MM.1S (cell line): Measurements from ENCODE around the gene S100A16.

Experiments used
- DNase-seq: peaks from one replicate; pipeline ENCODE4 v3.0.0-alpha.2; 2015
- H2AFZ ChIP-seq: fragments of 300-600 bp; sonication (generic); 2 replicates; pipeline ENCODE4 v1.6.0; 2016; ENCODE audit warnings: antibody characterized with exemption, low read length
- H3F3A ChIP-seq: fragments of 300-600 bp; sonication (generic); 2 replicates; pipeline ENCODE4 v1.6.1; 2016; ENCODE audit warnings: mild to moderate bottlenecking, antibody characterized with exemption, low read length, moderate library complexity, mixed read lengths; ENCODE audit not compliant: insufficient read depth
- H3K27ac ChIP-seq: fragments of 300-600 bp; sonication (generic); 2 replicates; pipeline ENCODE4 v1.5.1; 2016; ENCODE audit warnings: mild to moderate bottlenecking, low read length
- H3K27me3 ChIP-seq: fragments of 300-600 bp; sonication (generic); replicated peaks from 2 replicates; pipeline ENCODE4 v1.6.0; 2016; ENCODE audit warnings: low read length; ENCODE audit not compliant: insufficient read depth
- H3K36me3 ChIP-seq: fragments of 300-600 bp; sonication (generic); replicated peaks from 2 replicates; pipeline ENCODE4 v1.6.1; 2016; ENCODE audit warnings: mild to moderate bottlenecking, low read length, mixed read lengths; ENCODE audit not compliant: insufficient read depth
- H3K4me1 ChIP-seq: fragments of 300-600 bp; sonication (generic); 2 replicates; pipeline ENCODE4 v1.6.1; 2016; ENCODE audit warnings: low read length, mixed read lengths
- H3K4me2 ChIP-seq: fragments of 300-600 bp; sonication (generic); 2 replicates; pipeline ENCODE4 v1.6.0; 2016; ENCODE audit warnings: low read depth, low read length
- H3K4me3 ChIP-seq: fragments of 300-600 bp; sonication (generic); 2 replicates; pipeline ENCODE4 v1.5.1; 2016; ENCODE audit warnings: low read length, mixed read lengths
- H3K79me2 ChIP-seq: fragments of 300-600 bp; sonication (generic); 2 replicates; pipeline ENCODE4 v1.6.1; 2016; ENCODE audit warnings: mixed run types, low read length, mixed read lengths
- H3K9ac ChIP-seq: fragments of 300-600 bp; sonication (generic); 2 replicates; pipeline ENCODE4 v1.6.1; 2016; ENCODE audit warnings: low read length, mixed read lengths
- H3K9me2 ChIP-seq: fragments of 300-600 bp; sonication (generic); replicated peaks from 2 replicates; pipeline ENCODE4 v1.6.1; 2016; ENCODE audit warnings: mild to moderate bottlenecking, low read length, mixed read lengths; ENCODE audit not compliant: insufficient read depth
- H3K9me3 ChIP-seq: fragments of 300-600 bp; sonication (generic); replicated peaks from 2 replicates; pipeline ENCODE4 v1.6.1; 2016; ENCODE audit warnings: mild to moderate bottlenecking, low read length, mixed read lengths; ENCODE audit not compliant: insufficient read depth
- H4K20me1 ChIP-seq: fragments of 300-600 bp; sonication (generic); 2 replicates; pipeline ENCODE4 v1.6.1; 2016; ENCODE audit warnings: mild to moderate bottlenecking, low read length, moderate library complexity, mixed read lengths; ENCODE audit not compliant: insufficient read depth
- EZH2 ChIP-seq: fragments of 300-600 bp; sonication (generic); optimal IDR thresholded peaks from 2 replicates; pipeline ENCODE3; 2017; ENCODE audit warnings: low read depth, mild to moderate bottlenecking, antibody characterized with exemption, low read length, mixed read lengths
- EZH2phosphoT487 ChIP-seq: fragments of 300-600 bp; sonication (generic); IDR thresholded peaks from 2 replicates; pipeline ENCODE4 v1.6.1; 2018; ENCODE audit warnings: antibody characterized with exemption, low read length
- TF ChIP-seq, protein P1 (sequence below): fragments of 300-600 bp; sonication (generic); IDR thresholded peaks from 2 replicates; pipeline ENCODE4 v1.5.1; 2016; ENCODE audit warnings: antibody characterized with exemption, low read length, mixed read lengths

Gene S100A16

DNA sequence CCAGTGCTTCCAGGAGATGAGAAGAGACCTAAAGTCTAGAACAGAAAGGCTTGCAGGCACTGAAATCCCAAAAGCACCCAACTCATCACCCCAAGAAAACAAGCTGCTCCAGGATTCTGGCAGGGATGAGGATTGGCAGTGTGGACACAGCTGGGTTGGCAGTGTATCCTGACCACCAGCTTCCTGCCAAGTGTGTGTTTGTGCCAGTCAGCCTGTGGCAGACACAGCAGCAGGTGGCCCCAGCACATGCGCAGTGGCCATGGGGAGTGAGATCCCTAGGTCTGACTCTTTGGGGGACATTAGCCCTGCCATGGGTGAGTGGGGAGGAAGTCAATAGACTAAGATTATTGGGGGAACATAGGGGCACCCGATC lies 36.9 kb upstream of the S100A16 start:
- no peaks in the 10 kb centered on the region for H3K27me3 ChIP-seq
- no peak overlapping the region for H3K4me3 ChIP-seq
- no peaks in the 10 kb centered on the region for H3F3A ChIP-seq
- DNase-seq: no peak
- H2AFZ ChIP-seq: no peak overlapping the region
- no peaks in the 10 kb centered on the region for H3K4me1 ChIP-seq
- TF ChIP-seq, protein P1, sequence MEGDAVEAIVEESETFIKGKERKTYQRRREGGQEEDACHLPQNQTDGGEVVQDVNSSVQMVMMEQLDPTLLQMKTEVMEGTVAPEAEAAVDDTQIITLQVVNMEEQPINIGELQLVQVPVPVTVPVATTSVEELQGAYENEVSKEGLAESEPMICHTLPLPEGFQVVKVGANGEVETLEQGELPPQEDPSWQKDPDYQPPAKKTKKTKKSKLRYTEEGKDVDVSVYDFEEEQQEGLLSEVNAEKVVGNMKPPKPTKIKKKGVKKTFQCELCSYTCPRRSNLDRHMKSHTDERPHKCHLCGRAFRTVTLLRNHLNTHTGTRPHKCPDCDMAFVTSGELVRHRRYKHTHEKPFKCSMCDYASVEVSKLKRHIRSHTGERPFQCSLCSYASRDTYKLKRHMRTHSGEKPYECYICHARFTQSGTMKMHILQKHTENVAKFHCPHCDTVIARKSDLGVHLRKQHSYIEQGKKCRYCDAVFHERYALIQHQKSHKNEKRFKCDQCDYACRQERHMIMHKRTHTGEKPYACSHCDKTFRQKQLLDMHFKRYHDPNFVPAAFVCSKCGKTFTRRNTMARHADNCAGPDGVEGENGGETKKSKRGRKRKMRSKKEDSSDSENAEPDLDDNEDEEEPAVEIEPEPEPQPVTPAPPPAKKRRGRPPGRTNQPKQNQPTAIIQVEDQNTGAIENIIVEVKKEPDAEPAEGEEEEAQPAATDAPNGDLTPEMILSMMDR: no peak
- no peak for TF ChIP-seq EZH2phosphoT487
- TF ChIP-seq EZH2: no peak
- peaks cover 7% of the 10 kb centered on the region; the same call in 1 of the 2 replicates for H3K36me3 ChIP-seq
- no peak overlapping the region for H3K27ac ChIP-seq
- H3K9me3 ChIP-seq: no peaks in the 10 kb centered on the region
- H3K9ac ChIP-seq: no peak overlapping the region
- 0 out of 2 replicates have a peak, but pooled peaks cover 4% of the 10 kb centered on the region for H3K79me2 ChIP-seq
- H3K9me2 ChIP-seq: no peaks in the 10 kb centered on the region
- H4K20me1 ChIP-seq: no peaks in the 10 kb centered on the region
- no peak overlapping the region for H3K4me2 ChIP-seq

DNA sequence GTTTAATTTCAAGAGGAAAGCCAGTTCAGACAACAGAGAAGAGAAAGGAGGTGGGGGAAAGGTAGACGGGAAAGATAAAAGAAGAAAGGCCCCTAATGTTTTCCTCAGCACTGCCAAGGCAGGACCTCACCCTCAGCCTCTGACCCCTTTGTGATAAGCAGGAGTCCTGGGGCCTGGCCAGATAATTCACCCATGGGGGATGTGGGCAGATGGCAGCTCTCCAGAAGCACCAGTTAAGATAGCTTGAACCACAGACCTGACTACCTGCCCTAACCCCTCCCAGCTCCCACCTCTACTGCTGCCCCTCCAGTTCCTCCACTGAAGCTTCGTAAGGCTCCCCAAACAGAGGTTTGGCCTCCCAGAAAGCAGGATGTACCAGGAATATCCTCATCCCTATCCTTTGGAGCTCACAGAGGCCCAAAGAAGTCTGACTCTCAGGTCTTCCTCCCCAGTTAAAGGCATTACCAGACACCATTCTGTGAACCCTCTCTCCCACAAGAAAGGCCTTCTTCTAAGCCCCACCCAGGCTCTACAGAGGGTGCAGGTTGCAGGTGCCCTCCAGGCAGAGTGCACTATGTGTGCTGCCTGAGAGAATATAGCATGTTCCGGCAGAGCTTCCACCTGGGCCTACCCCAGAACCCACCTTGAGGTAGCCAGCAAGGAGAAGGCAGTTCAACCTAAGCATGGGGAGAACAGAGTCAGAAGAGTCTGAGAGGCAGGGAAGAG lies 36.4 kb upstream of the S100A16 start:
- Histone ChIP-seq H3K27ac (no peak overlapping the region), H3K4me2 (no peak overlapping the region), H3F3A (no peaks in the 10 kb centered on the region), H3K9me3 (no peaks in the 10 kb centered on the region), H3K27me3 (no peaks in the 10 kb centered on the region), H3K36me3 (peaks cover 7% of the 10 kb centered on the region; the same call in 1 of the 2 replicates), H3K79me2 (0 out of 2 replicates have a peak, but pooled peaks cover 10% of the 10 kb centered on the region), H3K4me3 (no peak overlapping the region), H3K9me2 (no peaks in the 10 kb centered on the region), H4K20me1 (no peaks in the 10 kb centered on the region), H2AFZ (no peak overlapping the region), H3K9ac (no peak overlapping the region), H3K4me1 (no peaks in the 10 kb centered on the region)
- TF ChIP-seq EZH2 (no peak), EZH2phosphoT487 (no peak)
- TF ChIP-seq, protein P1: no peak
- DNase-seq: no peak

- TF ChIP-seq EZH2 (no peak), EZH2phosphoT487 (no peak)
- TF ChIP-seq, protein P1: no peak
- Histone ChIP-seq H3K9me2 (no peaks in the 10 kb centered on the region), H3K4me2 (no peak overlapping the region), H3K4me3 (no peak overlapping the region), H3K36me3 (peaks cover 11% of the 10 kb centered on the region; the same call in 1 of the 2 replicates), H3K27ac (no peak overlapping the region), H3K9me3 (no peaks in the 10 kb centered on the region), H3K27me3 (no peaks in the 10 kb centered on the region), H3K9ac (no peak overlapping the region), H2AFZ (no peak overlapping the region), H3F3A (no peaks in the 10 kb centered on the region), H3K4me1 (no peaks in the 10 kb centered on the region), H4K20me1 (no peaks in the 10 kb centered on the region), H3K79me2 (peaks cover 21% of the 10 kb centered on the region)
- DNase-seq: no peak
Measured at GRCh38 chr1:153648000-153648643, 35.2 kb upstream of the S100A16 start.
